Calu3 (cell line): ENCODE measurements around the gene NCL. TPM values are rescaled to one million over a fixed set of nuclear protein-coding genes. Genes with fewer than 3 reads are reported as not detected.

ENCODE experiments used
- BruUV-seq: library from RNA; stranded (reverse); fragments of 400-500 nt; replicated peaks from 2 replicates; lab custom pipeline; 2021; lab: Mats Ljungman, UMichigan
- CTCF ChIA-PET: fragments of 300-600 bp; sonication (Branson Sonifier 250); formaldehyde crosslinking; loops from one replicate; lab custom pipeline; 2022; ENCODE audit warnings: antibody characterized with exemption; lab: Charles Lee
- DNase-seq: peaks from one replicate; pipeline ENCODE4 v3.0.0; 2022
- H3K27ac Mint-ChIP-seq: one replicate; pipeline ENCODE4 v1.8.0; 2022; ENCODE audit warnings: mixed read lengths; ENCODE audit not compliant: unreplicated experiment
- H3K27me3 Mint-ChIP-seq: one replicate; pipeline ENCODE4 v1.8.0; 2022; ENCODE audit warnings: mixed read lengths; ENCODE audit not compliant: unreplicated experiment
- H3K36me3 Mint-ChIP-seq: one replicate; pipeline ENCODE4 v1.8.0; 2022; ENCODE audit warnings: mild to moderate bottlenecking, moderate library complexity, mixed read lengths; ENCODE audit not compliant: insufficient read depth, unreplicated experiment
- H3K4me1 Mint-ChIP-seq: one replicate; pipeline ENCODE4 v1.8.0; 2022; ENCODE audit warnings: mild to moderate bottlenecking, low read depth, mixed read lengths; ENCODE audit not compliant: unreplicated experiment
- H3K4me3 Mint-ChIP-seq: one replicate; pipeline ENCODE4 v1.8.0; 2022; ENCODE audit warnings: mild to moderate bottlenecking, low read depth, moderate library complexity, mixed read lengths; ENCODE audit not compliant: unreplicated experiment
- H3K9me3 Mint-ChIP-seq: one replicate; pipeline ENCODE4 v1.8.0; 2022; ENCODE audit warnings: low read depth, mixed read lengths; ENCODE audit not compliant: unreplicated experiment
- CTCF ChIP-seq: fragments of 200-600 bp; IDR thresholded peaks from one replicate; pipeline ENCODE4 v1.8.0; 2022; ENCODE audit warnings: antibody characterized with exemption; ENCODE audit not compliant: unreplicated experiment
- intact Hi-C: fragments of 100-400 bp; cut with micrococcal nuclease; formaldehyde crosslinking; loops from one replicate; pipeline ENCODE4 v1.10.0; 2022; ENCODE audit not compliant: unreplicated experiment
- total RNA-seq: library from RNA; stranded (reverse); gene quantifications from 2 replicates; pipeline ENCODE4 v1.2.3, GENCODE V29; 2022

Gene NCL
- total RNA-seq, 1 experiment from 2014 or later = 719 TPM

GRCh38 chr2:231489990-231490389 lies 25.7 kb upstream of the NCL start:
- no TSS peak for BruUV-seq
- no peaks in the 10 kb centered on the region for H3K36me3 Mint-ChIP-seq
- DNase-seq = no peak
- H3K27ac Mint-ChIP-seq = no peak overlapping the region
- no peaks in the 10 kb centered on the region for H3K4me1 Mint-ChIP-seq
- peaks cover 5% of the 10 kb centered on the region for H3K9me3 Mint-ChIP-seq
- no peak for TF ChIP-seq CTCF
- H3K27me3 Mint-ChIP-seq = peaks cover 23% of the 10 kb centered on the region
- H3K4me3 Mint-ChIP-seq = no peak overlapping the region
- CTCF ChIA-PET = no interaction called here
- intact Hi-C loops = no loop called here

GRCh38 chr2:231488331-231488730 lies 24.0 kb upstream of the NCL start:
- Mint-ChIP-seq H3K4me3 (no peak overlapping the region), H3K36me3 (no peaks in the 10 kb centered on the region), H3K27me3 (peaks cover 23% of the 10 kb centered on the region), H3K4me1 (no peaks in the 10 kb centered on the region), H3K9me3 (peaks cover 5% of the 10 kb centered on the region), H3K27ac (no peak overlapping the region)
- CTCF ChIA-PET = interaction anchor here (0.6 to 0.7 kb wide), 2 partner anchors 19 to 102 kb away, joined by 3 read pairs; no protein-coding TSS in a partner anchor
- intact Hi-C loops = no loop called here
- no peak for TF ChIP-seq CTCF
- BruUV-seq = no TSS peak
- no peak for DNase-seq

GRCh38 chr2:231486851-231487596 lies 22.7 kb upstream of the NCL start:
- CTCF ChIA-PET = no interaction called here
- no peak for DNase-seq
- peaks cover 6% of the 10 kb centered on the region for H3K36me3 Mint-ChIP-seq
- no peak overlapping the region for H3K27ac Mint-ChIP-seq
- H3K27me3 Mint-ChIP-seq = peaks cover 23% of the 10 kb centered on the region
- peaks cover 5% of the 10 kb centered on the region for H3K9me3 Mint-ChIP-seq
- BruUV-seq = no TSS peak
- intact Hi-C loops = no loop called here
- no peak overlapping the region for H3K4me3 Mint-ChIP-seq
- H3K4me1 Mint-ChIP-seq = no peaks in the 10 kb centered on the region
- no peak for TF ChIP-seq CTCF

GRCh38 chr2:231483398-231484329 lies 19.4 kb upstream of the NCL start:
- CTCF ChIA-PET = interaction anchor here (1.0 to 2.0 kb wide), 5 partner anchors 16 to 118 kb away, joined by 4 to 11 read pairs (median 5); partner anchors contain the start of gene NCL
- Mint-ChIP-seq H3K27me3 (peaks cover 23% of the 10 kb centered on the region), H3K4me3 (peak overlapping the region; percentile 48), H3K4me1 (no peaks in the 10 kb centered on the region), H3K9me3 (no peaks in the 10 kb centered on the region), H3K36me3 (peaks cover 6% of the 10 kb centered on the region), H3K27ac (no peak overlapping the region)
- DNase-seq = no peak
- no TSS peak for BruUV-seq
- no peak for TF ChIP-seq CTCF
- intact Hi-C loops = no loop called here
